A549 (cell line): Measurements from ENCODE around the gene SMIM15. TPM values are rescaled to one million over a fixed set of nuclear protein-coding genes. Genes with fewer than 3 reads are reported as not detected.

Source experiments
- ATAC-seq, 2 experiments: fragments of 200-7000 bp in 1 of 2; fragments of >200 bp in 1 of 2; cut with Nextera tagmentation in 1 of 2; cut with Tn5 transposase in 1 of 2; 3 replicates each; pipeline versions ENCODE4 v1.8.0 to v1.9.1; 2018 to 2020; ENCODE audit warnings: mild to moderate bottlenecking in 1 of 2, moderate library complexity in 1 of 2
- CTCF ChIA-PET: fragments of 300-600 bp; sonication (Branson Sonifier 250); formaldehyde crosslinking; extraction: SDS; loops from one replicate; lab custom pipeline; 2021; ENCODE audit warnings: antibody characterized with exemption, inconsistent platforms; lab: Yijun Ruan, JAX
- POLR2A ChIA-PET: fragments of 350-600 bp; formaldehyde crosslinking; extraction: SDS; loops from one replicate; lab custom pipeline; 2021; ENCODE audit warnings: antibody characterized with exemption, inconsistent platforms; lab: Yijun Ruan, JAX
- DNase-seq, 2 experiments: peaks; one replicate each; pipeline versions ENCODE4 v3.0.0 to v3.0.0-alpha.2; 2011 to 2016; ENCODE audit warnings: low read depth in 1 of 2, low spot score in 1 of 2
- FAIRE-seq: peaks from 2 replicates; lab custom pipeline; 2011; peaks lifted over from hg19 to GRCh38; lab: Jason Lieb, UNC
- H3K27ac ChIP-seq, 2 experiments: fragments of >200 bp; sonication (Bioruptor Twin); formaldehyde crosslinking; 3 replicates each; pipeline ENCODE4 v1.5.1; 2016 to 2017
- H3K4me1 ChIP-seq: fragments of >200 bp; sonication (Bioruptor Twin); formaldehyde crosslinking; 3 replicates; pipeline ENCODE4 v1.6.1; 2016
- H3K4me2 ChIP-seq: fragments of >200 bp; sonication (Bioruptor Twin); formaldehyde crosslinking; 3 replicates; pipeline ENCODE4 v1.6.1; 2016
- H3K4me3 ChIP-seq: fragments of >200 bp; sonication (Bioruptor Twin); formaldehyde crosslinking; 3 replicates; pipeline ENCODE4 v1.5.1; 2016
- H3K9me3 ChIP-seq: fragments of >200 bp; sonication (Bioruptor Twin); formaldehyde crosslinking; 3 replicates; pipeline ENCODE4 v1.6.1; 2016
- CBX8 ChIP-seq: fragments of 200-600 bp; sonication (generic); IDR thresholded peaks from 2 replicates; pipeline ENCODE4 v1.6.1; 2016
- FOXS1 ChIP-seq: fragments of 250-450 bp; sonication (Bioruptor Pico); IDR thresholded peaks from 2 replicates; pipeline ENCODE4 v1.5.0; 2020; ENCODE audit warnings: mild to moderate bottlenecking, moderate library complexity
- GATA3 ChIP-seq: IDR thresholded peaks from 2 replicates; pipeline ENCODE4 v1.6.1; 2012; ENCODE audit warnings: borderline replicate concordance
- JUNB ChIP-seq: fragments of >200 bp; sonication (Bioruptor Twin); formaldehyde crosslinking; IDR thresholded peaks from 2 replicates; pipeline ENCODE4 v1.6.1; 2016
- MAFK ChIP-seq: fragments of 450-650 bp; IDR thresholded peaks from 2 replicates; pipeline ENCODE4 v1.6.1; 2014; ENCODE audit not compliant: partially characterized antibody
- NPAS2 ChIP-seq: fragments of 250-450 bp; sonication (Bioruptor Pico); IDR thresholded peaks from 2 replicates; pipeline ENCODE4 v1.8.0; 2022; ENCODE audit warnings: mild to moderate bottlenecking, moderate library complexity, borderline replicate concordance
- RARB ChIP-seq: fragments of 250-450 bp; sonication (Bioruptor Pico); IDR thresholded peaks from 2 replicates; pipeline ENCODE4 v1.8.0; 2021; ENCODE audit warnings: mild to moderate bottlenecking, moderate library complexity
- RFX5 ChIP-seq: fragments of 450-650 bp; IDR thresholded peaks from 2 replicates; pipeline ENCODE4 v1.7.1; 2014; ENCODE audit warnings: antibody characterized with exemption, mild to moderate bottlenecking, moderate library complexity
- RNF2 ChIP-seq: fragments of 200-600 bp; sonication (generic); IDR thresholded peaks from 2 replicates; pipeline ENCODE4 v1.6.1; 2016; ENCODE audit warnings: low read depth, mild to moderate bottlenecking, antibody characterized with exemption, moderate library complexity, borderline replicate concordance
- TP53 ChIP-seq: fragments of 250-450 bp; sonication (Bioruptor Pico); IDR thresholded peaks from 2 replicates; pipeline ENCODE4 v1.5.0; 2021; ENCODE audit warnings: mild to moderate bottlenecking, moderate library complexity
- ZC3H11A ChIP-seq: fragments of 450-650 bp; IDR thresholded peaks from 2 replicates; pipeline ENCODE4 v1.6.1; 2014; ENCODE audit warnings: antibody characterized with exemption, mild to moderate bottlenecking
- ZFP36 ChIP-seq: fragments of 450-650 bp; IDR thresholded peaks from 2 replicates; pipeline ENCODE4 v1.6.1; 2014; ENCODE audit warnings: borderline replicate concordance; ENCODE audit not compliant: partially characterized antibody
- WGBS: methylation state at CpG from one replicate; pipeline ENCODE4 v1.1.6; 2017; ENCODE audit errors: missing lambda C conversion rate; 5-methylcytosine and 5-hydroxymethylcytosine counted together
- polyA plus RNA-seq, 4 experiments: library from polyadenylated mRNA; depleted of rRNA in 3 of 4; stranded (reverse); fragments of >200 nt; fragmentation: RNase III in 1 of 4; extraction: RNeasy Plus Mini Kit Qiagen cat#74134 plus additional on column Dnase treatment in 1 of 4; gene quantifications; 2 replicates in 3 of 4; 3 replicates in 1 of 4; pipeline ENCODE4 v1.2.3, GENCODE V29; 2011 to 2017
- TF ChIP-seq, protein P1 (sequence below): fragments of >200 bp; sonication (Bioruptor Twin); formaldehyde crosslinking; IDR thresholded peaks from 3 replicates; pipeline ENCODE4 v1.5.1; 2016
- TF ChIP-seq, protein P2 (sequence below): fragments of 200-600 bp; sonication (generic); IDR thresholded peaks from 2 replicates; pipeline ENCODE4 v1.6.1; 2016; ENCODE audit warnings: antibody characterized with exemption, mild to moderate bottlenecking, moderate library complexity
- TF ChIP-seq, protein P3 (sequence below): fragments of 250-450 bp; sonication (Bioruptor Pico); IDR thresholded peaks from 2 replicates; pipeline ENCODE4 v1.5.0; 2021; ENCODE audit warnings: mild to moderate bottlenecking, moderate library complexity, borderline replicate concordance
- TF ChIP-seq, protein P4 (sequence below): fragments of 150-350 bp; IDR thresholded peaks from 2 replicates; pipeline ENCODE4 v1.6.1; 2014; ENCODE audit warnings: low read depth, mild to moderate bottlenecking, low read length

Gene SMIM15
- polyA plus RNA-seq, 2 of the 4 experiments (the other 2 are of a cell fraction) = 58.0 to 131 TPM

DNA sequence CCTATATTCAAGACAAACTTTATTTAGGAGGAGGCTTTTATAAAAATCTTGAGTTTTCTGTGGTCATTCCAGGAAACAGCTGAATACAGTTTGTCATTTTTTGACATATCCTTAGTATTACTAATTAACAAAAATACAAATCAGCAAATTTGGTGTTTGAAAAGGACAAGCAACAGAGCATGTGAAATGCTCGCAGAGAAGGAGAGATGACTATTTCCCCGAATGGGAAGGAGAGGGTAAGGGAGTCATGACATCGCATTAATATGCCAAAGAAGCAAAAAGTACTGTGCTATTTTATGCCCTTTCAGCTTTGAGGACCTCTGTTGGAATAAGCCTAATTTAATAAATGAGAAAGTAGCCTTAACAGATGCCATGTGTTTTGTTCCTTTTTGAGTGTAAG is 1.8 kb downstream of the SMIM15 start:
- CTCF ChIA-PET = no interaction called here
- H3K4me3 ChIP-seq = no peak overlapping the region
- FAIRE-seq = no peak
- peaks cover 16% of the 10 kb centered on the region; the same call in 2 of the 3 replicates for H3K4me1 ChIP-seq
- no peak overlapping the region for H3K27ac ChIP-seq
- POLR2A ChIA-PET = no interaction called here
- WGBS = 90% methylated on average over 3 of the region's 3 CpGs
- no peak for TF ChIP-seq ZFP36
- peak; percentile 64 for TF ChIP-seq MAFK
- H3K9me3 ChIP-seq = no peaks in the 10 kb centered on the region
- ATAC-seq = no peak
- no peak for DNase-seq
- H3K4me2 ChIP-seq = peak overlapping the region; percentile 82

DNA sequence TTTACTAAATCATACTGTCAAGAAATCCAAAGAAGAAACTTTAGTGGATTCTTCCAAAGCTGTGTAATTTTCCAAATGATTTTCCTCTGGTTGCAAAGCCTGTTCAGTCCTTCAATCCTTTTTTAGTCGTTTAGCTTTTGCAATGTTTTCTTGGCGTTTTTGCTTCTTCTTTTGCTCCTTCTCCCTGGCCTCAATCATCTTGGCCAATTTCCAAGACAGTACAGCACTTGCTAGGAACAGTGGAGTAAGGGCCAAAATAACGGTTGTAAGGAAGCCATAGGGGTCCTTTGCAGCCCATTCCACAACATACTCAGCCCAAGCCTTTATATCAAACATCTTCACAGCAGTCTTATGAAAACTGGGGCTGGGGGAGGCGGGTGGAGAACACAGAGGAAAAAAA is 2.4 kb downstream of the SMIM15 start:
- no peak for ATAC-seq
- ChIA-PET POLR2A (no interaction called here), CTCF (no interaction called here)
- no peak for DNase-seq
- no peak overlapping the region for H3K4me3 ChIP-seq
- WGBS = 63% methylated on average over 4 of the region's 4 CpGs
- no peak overlapping the region for H3K27ac ChIP-seq
- FAIRE-seq = no peak
- no peaks in the 10 kb centered on the region for H3K9me3 ChIP-seq
- peaks cover 16% of the 10 kb centered on the region; the same call in 2 of the 3 replicates for H3K4me1 ChIP-seq
- peak overlapping the region; percentile 82; the same call in 2 of the 3 replicates for H3K4me2 ChIP-seq
- TF ChIP-seq JUNB (no peak), RFX5 (no peak)

DNA sequence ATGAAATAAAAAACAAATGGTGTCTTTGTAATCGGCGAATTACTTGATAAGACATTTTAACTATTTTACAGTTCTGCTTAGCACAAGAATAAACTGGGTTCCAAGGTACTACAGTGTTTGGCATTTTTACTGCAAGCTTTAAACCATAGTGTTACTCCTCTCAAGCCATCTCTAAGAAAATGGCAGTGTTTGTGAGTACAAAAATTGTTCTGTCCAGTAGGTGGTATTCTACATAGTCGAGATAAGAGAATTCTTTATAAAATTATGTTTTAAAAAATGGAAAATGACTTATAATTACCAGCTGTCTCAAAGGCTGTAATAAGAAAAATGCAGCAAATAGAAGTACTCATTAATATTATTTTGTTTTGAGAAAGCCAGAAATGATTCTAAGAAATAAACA is 3.2 kb downstream of the SMIM15 start:
- Histone ChIP-seq H3K27ac (no peak overlapping the region), H3K4me1 (peaks cover 16% of the 10 kb centered on the region; the same call in 2 of the 3 replicates), H3K4me2 (no peak overlapping the region), H3K4me3 (no peak overlapping the region), H3K9me3 (no peaks in the 10 kb centered on the region)
- DNase-seq = peak in 1 of 2 experiments; percentile 17
- no peak for TF ChIP-seq NPAS2
- TF ChIP-seq, protein P1, sequence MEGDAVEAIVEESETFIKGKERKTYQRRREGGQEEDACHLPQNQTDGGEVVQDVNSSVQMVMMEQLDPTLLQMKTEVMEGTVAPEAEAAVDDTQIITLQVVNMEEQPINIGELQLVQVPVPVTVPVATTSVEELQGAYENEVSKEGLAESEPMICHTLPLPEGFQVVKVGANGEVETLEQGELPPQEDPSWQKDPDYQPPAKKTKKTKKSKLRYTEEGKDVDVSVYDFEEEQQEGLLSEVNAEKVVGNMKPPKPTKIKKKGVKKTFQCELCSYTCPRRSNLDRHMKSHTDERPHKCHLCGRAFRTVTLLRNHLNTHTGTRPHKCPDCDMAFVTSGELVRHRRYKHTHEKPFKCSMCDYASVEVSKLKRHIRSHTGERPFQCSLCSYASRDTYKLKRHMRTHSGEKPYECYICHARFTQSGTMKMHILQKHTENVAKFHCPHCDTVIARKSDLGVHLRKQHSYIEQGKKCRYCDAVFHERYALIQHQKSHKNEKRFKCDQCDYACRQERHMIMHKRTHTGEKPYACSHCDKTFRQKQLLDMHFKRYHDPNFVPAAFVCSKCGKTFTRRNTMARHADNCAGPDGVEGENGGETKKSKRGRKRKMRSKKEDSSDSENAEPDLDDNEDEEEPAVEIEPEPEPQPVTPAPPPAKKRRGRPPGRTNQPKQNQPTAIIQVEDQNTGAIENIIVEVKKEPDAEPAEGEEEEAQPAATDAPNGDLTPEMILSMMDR = no peak
- TF ChIP-seq, protein P2, sequence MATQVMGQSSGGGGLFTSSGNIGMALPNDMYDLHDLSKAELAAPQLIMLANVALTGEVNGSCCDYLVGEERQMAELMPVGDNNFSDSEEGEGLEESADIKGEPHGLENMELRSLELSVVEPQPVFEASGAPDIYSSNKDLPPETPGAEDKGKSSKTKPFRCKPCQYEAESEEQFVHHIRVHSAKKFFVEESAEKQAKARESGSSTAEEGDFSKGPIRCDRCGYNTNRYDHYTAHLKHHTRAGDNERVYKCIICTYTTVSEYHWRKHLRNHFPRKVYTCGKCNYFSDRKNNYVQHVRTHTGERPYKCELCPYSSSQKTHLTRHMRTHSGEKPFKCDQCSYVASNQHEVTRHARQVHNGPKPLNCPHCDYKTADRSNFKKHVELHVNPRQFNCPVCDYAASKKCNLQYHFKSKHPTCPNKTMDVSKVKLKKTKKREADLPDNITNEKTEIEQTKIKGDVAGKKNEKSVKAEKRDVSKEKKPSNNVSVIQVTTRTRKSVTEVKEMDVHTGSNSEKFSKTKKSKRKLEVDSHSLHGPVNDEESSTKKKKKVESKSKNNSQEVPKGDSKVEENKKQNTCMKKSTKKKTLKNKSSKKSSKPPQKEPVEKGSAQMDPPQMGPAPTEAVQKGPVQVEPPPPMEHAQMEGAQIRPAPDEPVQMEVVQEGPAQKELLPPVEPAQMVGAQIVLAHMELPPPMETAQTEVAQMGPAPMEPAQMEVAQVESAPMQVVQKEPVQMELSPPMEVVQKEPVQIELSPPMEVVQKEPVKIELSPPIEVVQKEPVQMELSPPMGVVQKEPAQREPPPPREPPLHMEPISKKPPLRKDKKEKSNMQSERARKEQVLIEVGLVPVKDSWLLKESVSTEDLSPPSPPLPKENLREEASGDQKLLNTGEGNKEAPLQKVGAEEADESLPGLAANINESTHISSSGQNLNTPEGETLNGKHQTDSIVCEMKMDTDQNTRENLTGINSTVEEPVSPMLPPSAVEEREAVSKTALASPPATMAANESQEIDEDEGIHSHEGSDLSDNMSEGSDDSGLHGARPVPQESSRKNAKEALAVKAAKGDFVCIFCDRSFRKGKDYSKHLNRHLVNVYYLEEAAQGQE = no peak
- no peak for TF ChIP-seq ZC3H11A
- FAIRE-seq = peak; percentile 18
- POLR2A ChIA-PET = interaction anchor here (1.1 kb wide), 1 partner anchor 172 kb away, joined by 4 read pairs; no protein-coding TSS in a partner anchor
- WGBS = 81% methylated on average over 3 of the region's 3 CpGs
- no peak for ATAC-seq
- CTCF ChIA-PET = interaction anchor here (1.5 kb wide), 1 partner anchor 172 kb away, joined by 3 read pairs; no protein-coding TSS in a partner anchor

DNA sequence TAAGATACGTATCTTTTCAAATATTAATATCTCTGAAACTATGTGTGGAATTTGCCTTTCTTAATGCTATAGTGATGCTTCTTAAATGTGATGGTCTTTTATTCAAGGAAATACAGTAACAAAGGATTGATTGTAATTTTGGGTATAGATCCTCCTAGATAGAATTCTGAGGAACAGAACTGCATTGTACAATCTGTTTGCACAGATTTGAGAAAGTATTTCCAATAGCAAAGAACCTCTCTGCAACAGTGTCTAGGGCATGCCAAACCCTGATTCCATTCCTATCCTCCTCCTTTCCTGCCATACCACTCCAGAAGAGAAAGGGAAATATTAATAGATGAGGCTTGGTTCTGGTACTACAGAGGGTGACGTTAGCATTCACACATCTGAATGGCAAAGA is 10.4 kb downstream of the SMIM15 start:
- POLR2A ChIA-PET = no interaction called here
- DNase-seq = no peak
- Histone ChIP-seq H3K27ac (no peak overlapping the region), H3K4me1 (no peaks in the 10 kb centered on the region), H3K9me3 (no peaks in the 10 kb centered on the region), H3K4me2 (no peak overlapping the region), H3K4me3 (no peak overlapping the region)
- WGBS = 92% methylated on average over 2 of the region's 2 CpGs
- FAIRE-seq = no peak
- no peak for ATAC-seq
- CTCF ChIA-PET = interaction anchor here (0.6 kb wide), 1 partner anchor 15 kb away, joined by 3 read pairs; no protein-coding TSS in a partner anchor
- TF ChIP-seq CBX8 (no peak), FOXS1 (CRISPR knock-in tag) (no peak), JUNB (no peak), TP53 (CRISPR knock-in tag) (no peak), RNF2 (no peak), ZFP36 (no peak), RARB (CRISPR knock-in tag) (no peak), GATA3 (no peak)
- TF ChIP-seq, protein P3, sequence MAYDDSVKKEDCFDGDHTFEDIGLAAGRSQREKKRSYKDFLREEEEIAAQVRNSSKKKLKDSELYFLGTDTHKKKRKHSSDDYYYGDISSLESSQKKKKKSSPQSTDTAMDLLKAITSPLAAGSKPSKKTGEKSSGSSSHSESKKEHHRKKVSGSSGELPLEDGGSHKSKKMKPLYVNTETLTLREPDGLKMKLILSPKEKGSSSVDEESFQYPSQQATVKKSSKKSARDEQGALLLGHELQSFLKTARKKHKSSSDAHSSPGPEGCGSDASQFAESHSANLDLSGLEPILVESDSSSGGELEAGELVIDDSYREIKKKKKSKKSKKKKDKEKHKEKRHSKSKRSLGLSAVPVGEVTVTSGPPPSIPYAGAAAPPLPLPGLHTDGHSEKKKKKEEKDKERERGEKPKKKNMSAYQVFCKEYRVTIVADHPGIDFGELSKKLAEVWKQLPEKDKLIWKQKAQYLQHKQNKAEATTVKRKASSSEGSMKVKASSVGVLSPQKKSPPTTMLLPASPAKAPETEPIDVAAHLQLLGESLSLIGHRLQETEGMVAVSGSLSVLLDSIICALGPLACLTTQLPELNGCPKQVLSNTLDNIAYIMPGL (CRISPR knock-in tag) = no peak
- TF ChIP-seq, protein P4, sequence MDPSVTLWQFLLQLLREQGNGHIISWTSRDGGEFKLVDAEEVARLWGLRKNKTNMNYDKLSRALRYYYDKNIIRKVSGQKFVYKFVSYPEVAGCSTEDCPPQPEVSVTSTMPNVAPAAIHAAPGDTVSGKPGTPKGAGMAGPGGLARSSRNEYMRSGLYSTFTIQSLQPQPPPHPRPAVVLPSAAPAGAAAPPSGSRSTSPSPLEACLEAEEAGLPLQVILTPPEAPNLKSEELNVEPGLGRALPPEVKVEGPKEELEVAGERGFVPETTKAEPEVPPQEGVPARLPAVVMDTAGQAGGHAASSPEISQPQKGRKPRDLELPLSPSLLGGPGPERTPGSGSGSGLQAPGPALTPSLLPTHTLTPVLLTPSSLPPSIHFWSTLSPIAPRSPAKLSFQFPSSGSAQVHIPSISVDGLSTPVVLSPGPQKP = no peak
- TF ChIP-seq, protein P1 = no peak
